ENCODE measurements around the gene CD53.

CD53 gene

GRCh38 chr1:110879758-110880606 is 7.0 kb downstream of the CD53 start:
- TF ChIP-seq, protein P1, sequence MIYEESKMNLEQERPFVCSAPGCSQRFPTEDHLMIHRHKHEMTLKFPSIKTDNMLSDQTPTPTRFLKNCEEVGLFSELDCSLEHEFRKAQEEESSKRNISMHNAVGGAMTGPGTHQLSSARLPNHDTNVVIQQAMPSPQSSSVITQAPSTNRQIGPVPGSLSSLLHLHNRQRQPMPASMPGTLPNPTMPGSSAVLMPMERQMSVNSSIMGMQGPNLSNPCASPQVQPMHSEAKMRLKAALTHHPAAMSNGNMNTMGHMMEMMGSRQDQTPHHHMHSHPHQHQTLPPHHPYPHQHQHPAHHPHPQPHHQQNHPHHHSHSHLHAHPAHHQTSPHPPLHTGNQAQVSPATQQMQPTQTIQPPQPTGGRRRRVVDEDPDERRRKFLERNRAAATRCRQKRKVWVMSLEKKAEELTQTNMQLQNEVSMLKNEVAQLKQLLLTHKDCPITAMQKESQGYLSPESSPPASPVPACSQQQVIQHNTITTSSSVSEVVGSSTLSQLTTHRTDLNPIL (CRISPR knock-in tag; IDR thresholded peaks at IDR 0.05; ENCODE audit: low read depth) = no peak
- TF ChIP-seq, protein P2, sequence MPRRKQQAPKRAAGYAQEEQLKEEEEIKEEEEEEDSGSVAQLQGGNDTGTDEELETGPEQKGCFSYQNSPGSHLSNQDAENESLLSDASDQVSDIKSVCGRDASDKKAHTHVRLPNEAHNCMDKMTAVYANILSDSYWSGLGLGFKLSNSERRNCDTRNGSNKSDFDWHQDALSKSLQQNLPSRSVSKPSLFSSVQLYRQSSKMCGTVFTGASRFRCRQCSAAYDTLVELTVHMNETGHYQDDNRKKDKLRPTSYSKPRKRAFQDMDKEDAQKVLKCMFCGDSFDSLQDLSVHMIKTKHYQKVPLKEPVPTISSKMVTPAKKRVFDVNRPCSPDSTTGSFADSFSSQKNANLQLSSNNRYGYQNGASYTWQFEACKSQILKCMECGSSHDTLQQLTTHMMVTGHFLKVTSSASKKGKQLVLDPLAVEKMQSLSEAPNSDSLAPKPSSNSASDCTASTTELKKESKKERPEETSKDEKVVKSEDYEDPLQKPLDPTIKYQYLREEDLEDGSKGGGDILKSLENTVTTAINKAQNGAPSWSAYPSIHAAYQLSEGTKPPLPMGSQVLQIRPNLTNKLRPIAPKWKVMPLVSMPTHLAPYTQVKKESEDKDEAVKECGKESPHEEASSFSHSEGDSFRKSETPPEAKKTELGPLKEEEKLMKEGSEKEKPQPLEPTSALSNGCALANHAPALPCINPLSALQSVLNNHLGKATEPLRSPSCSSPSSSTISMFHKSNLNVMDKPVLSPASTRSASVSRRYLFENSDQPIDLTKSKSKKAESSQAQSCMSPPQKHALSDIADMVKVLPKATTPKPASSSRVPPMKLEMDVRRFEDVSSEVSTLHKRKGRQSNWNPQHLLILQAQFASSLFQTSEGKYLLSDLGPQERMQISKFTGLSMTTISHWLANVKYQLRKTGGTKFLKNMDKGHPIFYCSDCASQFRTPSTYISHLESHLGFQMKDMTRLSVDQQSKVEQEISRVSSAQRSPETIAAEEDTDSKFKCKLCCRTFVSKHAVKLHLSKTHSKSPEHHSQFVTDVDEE (CRISPR knock-in tag; IDR thresholded peaks at IDR 0.05) = no peak
- TF ChIP-seq TCF4 (CRISPR knock-in tag; IDR thresholded peaks at IDR 0.05; ENCODE audit: borderline replicate concordance) (no peak), CSRNP3 (CRISPR knock-in tag; IDR thresholded peaks at IDR 0.05) (no peak), ZFP3 (CRISPR knock-in tag; IDR thresholded peaks at IDR 0.05) (no peak), ZC3H10 (CRISPR knock-in tag; IDR thresholded peaks at IDR 0.05) (no peak), ARNTL (CRISPR knock-in tag; IDR thresholded peaks at IDR 0.05; ENCODE audit: borderline replicate concordance, low read depth) (no peak)
- ATAC-seq = no peak

- no peak for TF ChIP-seq ZC3H10 (CRISPR knock-in tag; IDR thresholded peaks at IDR 0.05)
- TF ChIP-seq, protein P1 (CRISPR knock-in tag; IDR thresholded peaks at IDR 0.05; ENCODE audit: low read depth) = no peak
- TF ChIP-seq, protein P2 (CRISPR knock-in tag; IDR thresholded peaks at IDR 0.05) = no peak
- TF ChIP-seq OSR1 (CRISPR knock-in tag; IDR thresholded peaks at IDR 0.05) = no peak
- TF ChIP-seq BACH2 (CRISPR knock-in tag; IDR thresholded peaks at IDR 0.05; ENCODE audit: borderline replicate concordance) = no peak
- TF ChIP-seq ZNF70 (CRISPR knock-in tag; IDR thresholded peaks at IDR 0.05) = no peak
- TF ChIP-seq ZNF8 (CRISPR knock-in tag; IDR thresholded peaks at IDR 0.05) = no peak
- TF ChIP-seq TCF4 (CRISPR knock-in tag; IDR thresholded peaks at IDR 0.05; ENCODE audit: borderline replicate concordance) = no peak
- no peak for TF ChIP-seq ISL1 (CRISPR knock-in tag; IDR thresholded peaks at IDR 0.05)
- TF ChIP-seq CSDC2 (CRISPR knock-in tag; IDR thresholded peaks at IDR 0.05) = no peak
- no peak for TF ChIP-seq GLIS3 (CRISPR knock-in tag; IDR thresholded peaks at IDR 0.05)
- no peak for TF ChIP-seq ZFP30 (CRISPR knock-in tag; IDR thresholded peaks at IDR 0.05)
- TF ChIP-seq PPARA (CRISPR knock-in tag; IDR thresholded peaks at IDR 0.05; ENCODE audit: borderline replicate concordance) = no peak
- TF ChIP-seq TOX (CRISPR knock-in tag; IDR thresholded peaks at IDR 0.05; ENCODE audit: borderline replicate concordance) = no peak
- TF ChIP-seq ZFP3 (CRISPR knock-in tag; IDR thresholded peaks at IDR 0.05) = no peak
- TF ChIP-seq, protein P3, sequence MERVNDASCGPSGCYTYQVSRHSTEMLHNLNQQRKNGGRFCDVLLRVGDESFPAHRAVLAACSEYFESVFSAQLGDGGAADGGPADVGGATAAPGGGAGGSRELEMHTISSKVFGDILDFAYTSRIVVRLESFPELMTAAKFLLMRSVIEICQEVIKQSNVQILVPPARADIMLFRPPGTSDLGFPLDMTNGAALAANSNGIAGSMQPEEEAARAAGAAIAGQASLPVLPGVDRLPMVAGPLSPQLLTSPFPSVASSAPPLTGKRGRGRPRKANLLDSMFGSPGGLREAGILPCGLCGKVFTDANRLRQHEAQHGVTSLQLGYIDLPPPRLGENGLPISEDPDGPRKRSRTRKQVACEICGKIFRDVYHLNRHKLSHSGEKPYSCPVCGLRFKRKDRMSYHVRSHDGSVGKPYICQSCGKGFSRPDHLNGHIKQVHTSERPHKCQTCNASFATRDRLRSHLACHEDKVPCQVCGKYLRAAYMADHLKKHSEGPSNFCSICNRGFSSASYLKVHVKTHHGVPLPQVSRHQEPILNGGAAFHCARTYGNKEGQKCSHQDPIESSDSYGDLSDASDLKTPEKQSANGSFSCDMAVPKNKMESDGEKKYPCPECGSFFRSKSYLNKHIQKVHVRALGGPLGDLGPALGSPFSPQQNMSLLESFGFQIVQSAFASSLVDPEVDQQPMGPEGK (CRISPR knock-in tag; IDR thresholded peaks at IDR 0.05; ENCODE audit: borderline replicate concordance) = no peak
- TF ChIP-seq, protein P4, sequence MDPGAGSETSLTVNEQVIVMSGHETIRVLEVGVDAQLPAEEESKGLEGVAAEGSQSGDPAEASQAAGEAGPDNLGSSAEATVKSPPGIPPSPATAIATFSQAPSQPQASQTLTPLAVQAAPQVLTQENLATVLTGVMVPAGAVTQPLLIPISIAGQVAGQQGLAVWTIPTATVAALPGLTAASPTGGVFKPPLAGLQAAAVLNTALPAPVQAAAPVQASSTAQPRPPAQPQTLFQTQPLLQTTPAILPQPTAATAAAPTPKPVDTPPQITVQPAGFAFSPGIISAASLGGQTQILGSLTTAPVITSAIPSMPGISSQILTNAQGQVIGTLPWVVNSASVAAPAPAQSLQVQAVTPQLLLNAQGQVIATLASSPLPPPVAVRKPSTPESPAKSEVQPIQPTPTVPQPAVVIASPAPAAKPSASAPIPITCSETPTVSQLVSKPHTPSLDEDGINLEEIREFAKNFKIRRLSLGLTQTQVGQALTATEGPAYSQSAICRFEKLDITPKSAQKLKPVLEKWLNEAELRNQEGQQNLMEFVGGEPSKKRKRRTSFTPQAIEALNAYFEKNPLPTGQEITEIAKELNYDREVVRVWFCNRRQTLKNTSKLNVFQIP (CRISPR knock-in tag; IDR thresholded peaks at IDR 0.05; ENCODE audit: borderline replicate concordance, low read depth) = no peak
- TF ChIP-seq SNAI2 (CRISPR knock-in tag; IDR thresholded peaks at IDR 0.05) = no peak
- no peak for TF ChIP-seq ZNF565 (CRISPR knock-in tag; conservative IDR thresholded peaks at IDR 0.05; ENCODE audit: low read depth)
- ATAC-seq = no peak
Measured at GRCh38 chr1:110880708-110881374, 7.9 kb downstream of the CD53 start.
